Measurements from ENCODE around the gene FOLR2. TPM values are rescaled to one million over a fixed set of nuclear protein-coding genes. Genes with fewer than 3 reads are reported as not detected.

The FOLR2 gene
- total and polyA plus RNA-seq, 2 of the 8 experiments (the other 6 are each of a cell fraction or from before 2014, with no cell fraction given) = not detected

GRCh38 chr11:72238040-72238450 lies 21.5 kb downstream of the FOLR2 start (continued):
- TF ChIP-seq SIN3A (conservative IDR thresholded peaks at IDR 0.05 in 1 of 2, IDR thresholded peaks at IDR 0.05 in 1 of 2; ENCODE audit: low read depth in 1 of 2, low read length in 2 of 2) (peak in 1 of 2 experiments; percentile 64; a peak in 1 of 4 replicates), EGR1 (IDR thresholded peaks at IDR 0.05; ENCODE audit: borderline replicate concordance, low read depth, low read length) (no peak), ZNF274 (IDR thresholded peaks at IDR 0.05; ENCODE audit: borderline replicate concordance, extremely low read depth, low read length) (no peak), EZH2 (IDR thresholded peaks at IDR 0.05; ENCODE audit: low read depth, low read length, severe bottlenecking) (no peak), SP4 (IDR thresholded peaks at IDR 0.05; ENCODE audit: low read length) (0 out of 2 replicates have a peak, but pooled peaks have one; percentile 64), RFX5 (IDR thresholded peaks at IDR 0.05; ENCODE audit: borderline replicate concordance, low read depth, low read length) (no peak), TAF7 (optimal IDR thresholded peaks at IDR 0.05; ENCODE audit: borderline replicate concordance, low read depth, low read length) (no peak), GABPA (IDR thresholded peaks at IDR 0.05; ENCODE audit: borderline replicate concordance, insufficient read depth, low read length) (peak; percentile 9; the same call in 1 of the 2 replicates), CHD2 (IDR thresholded peaks at IDR 0.05; ENCODE audit: low read length) (peak; percentile 10; the same call in 1 of the 2 replicates), CREB1 (IDR thresholded peaks at IDR 0.05) (peak; percentile 66), SAP30 (IDR thresholded peaks at IDR 0.05; ENCODE audit: insufficient read depth, insufficient replicate concordance, low read length) (no peak), CEBPB (IDR thresholded peaks at IDR 0.05; ENCODE audit: low read depth, low read length) (no peak), MAFK (IDR thresholded peaks at IDR 0.05; ENCODE audit: low read depth, low read length) (no peak), BACH1 (IDR thresholded peaks at IDR 0.05; ENCODE audit: low read length) (peak; percentile 10; the same call in 1 of the 2 replicates), JUND (IDR thresholded peaks at IDR 0.05; ENCODE audit: low read length) (peak; percentile 80; the same call in 1 of the 2 replicates), POLR2A (IDR thresholded peaks at IDR 0.05; ENCODE audit: control extremely low read depth in 1 of 2, low read depth in 2 of 2, low read length in 2 of 2) (no peak), ASH2L (IDR thresholded peaks at IDR 0.05; ENCODE audit: low read length) (peak; percentile 72), PHF8 (conservative IDR thresholded peaks at IDR 0.05; ENCODE audit: low read depth, low read length) (no peak), RAD21 (IDR thresholded peaks at IDR 0.05 in 1 of 2, conservative IDR thresholded peaks at IDR 0.05 in 1 of 2; ENCODE audit: low read depth in 2 of 2, low read length in 2 of 2) (peak; percentile 74 to 81)
- TF ChIP-seq, protein P1, sequence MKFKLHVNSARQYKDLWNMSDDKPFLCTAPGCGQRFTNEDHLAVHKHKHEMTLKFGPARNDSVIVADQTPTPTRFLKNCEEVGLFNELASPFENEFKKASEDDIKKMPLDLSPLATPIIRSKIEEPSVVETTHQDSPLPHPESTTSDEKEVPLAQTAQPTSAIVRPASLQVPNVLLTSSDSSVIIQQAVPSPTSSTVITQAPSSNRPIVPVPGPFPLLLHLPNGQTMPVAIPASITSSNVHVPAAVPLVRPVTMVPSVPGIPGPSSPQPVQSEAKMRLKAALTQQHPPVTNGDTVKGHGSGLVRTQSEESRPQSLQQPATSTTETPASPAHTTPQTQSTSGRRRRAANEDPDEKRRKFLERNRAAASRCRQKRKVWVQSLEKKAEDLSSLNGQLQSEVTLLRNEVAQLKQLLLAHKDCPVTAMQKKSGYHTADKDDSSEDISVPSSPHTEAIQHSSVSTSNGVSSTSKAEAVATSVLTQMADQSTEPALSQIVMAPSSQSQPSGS (IDR thresholded peaks at IDR 0.05; ENCODE audit: low read length) = peak; percentile 99

Measured in H1 (cell line).